Lower lobe of right lung (tissue), 2 donors: Measurements from ENCODE around the gene CASP2. TPM values are rescaled to one million over a fixed set of nuclear protein-coding genes. Genes with fewer than 3 reads are reported as not detected.

Experiments
- ATAC-seq, 2 donors: fragments of 200-7000 bp; cut with Tn5 transposase; one replicate each; pipeline ENCODE4 v1.9.1; 2020 to 2022; ENCODE audit warnings: mild to moderate bottlenecking in 2 of 2, moderate library complexity in 2 of 2
- DNase-seq: peaks from one replicate; pipeline ENCODE4 v3.0.0-alpha.2; 2020
- H3K27ac ChIP-seq: fragments of 200-600 bp; one replicate; pipeline ENCODE4 v1.8.0; 2022
- H3K27me3 ChIP-seq: fragments of 200-600 bp; one replicate; pipeline ENCODE4 v1.8.0; 2022; ENCODE audit warnings: low read depth
- H3K36me3 ChIP-seq: fragments of 200-600 bp; one replicate; pipeline ENCODE4 v1.8.0; 2022; ENCODE audit warnings: mild to moderate bottlenecking
- H3K4me1 ChIP-seq: fragments of 200-600 bp; one replicate; pipeline ENCODE4 v1.8.0; 2022
- H3K4me3 ChIP-seq: fragments of 200-600 bp; one replicate; pipeline ENCODE4 v1.8.0; 2022; ENCODE audit warnings: mild to moderate bottlenecking
- H3K9me3 ChIP-seq: fragments of 200-600 bp; one replicate; pipeline ENCODE4 v1.8.0; 2022
- CTCF ChIP-seq: fragments of 200-600 bp; IDR thresholded peaks from one replicate; pipeline ENCODE4 v1.8.0; 2022; ENCODE audit warnings: antibody characterized with exemption, mild to moderate bottlenecking
- intact Hi-C: fragments of 100-400 bp; cut with DNase I; formaldehyde crosslinking; loops from one replicate; pipeline ENCODE4 v1.11.0; 2022
- total RNA-seq: library from RNA; stranded (reverse); fragmentation: NEBNext Ultra II Directional; extraction: Animal tissue kit (Norgen Biotek cat#: 25700); gene quantifications from one replicate; pipeline ENCODE4 v1.2.1, GENCODE V29; 2021
- donor health status: DM: no; HTN: yes; CAD: no; lungs with severe emphysema.

The CASP2 gene
- total RNA-seq, 1 donor from 2014 or later, result 33.7 TPM

GRCh38 chr7:143329471-143330170 lies 41.5 kb downstream of the CASP2 start:
- Histone ChIP-seq H3K9me3 (no peaks in the 10 kb centered on the region), H3K36me3 (no peaks in the 10 kb centered on the region), H3K27ac (no peak overlapping the region), H3K4me3 (no peak overlapping the region), H3K4me1 (no peaks in the 10 kb centered on the region), H3K27me3 (no peaks in the 10 kb centered on the region)
- DNase-seq (no peak), ATAC-seq (no peak)
- intact Hi-C loops, result no loop called here
- no peak for TF ChIP-seq CTCF

- Histone ChIP-seq H3K4me3 (no peak overlapping the region), H3K27me3 (no peaks in the 10 kb centered on the region), H3K4me1 (no peaks in the 10 kb centered on the region), H3K36me3 (no peaks in the 10 kb centered on the region), H3K9me3 (no peaks in the 10 kb centered on the region), H3K27ac (no peak overlapping the region)
- TF ChIP-seq CTCF, result no peak
- intact Hi-C loops, result no loop called here
- ATAC-seq (no peak), DNase-seq (no peak)
These were observed 43.1 kb downstream of the CASP2 start for GRCh38 chr7:143331179-143331801.

- intact Hi-C loops, result no loop called here
- Histone ChIP-seq H3K27me3 (peaks cover 5% of the 10 kb centered on the region), H3K4me1 (no peaks in the 10 kb centered on the region), H3K4me3 (no peak overlapping the region), H3K36me3 (no peaks in the 10 kb centered on the region), H3K27ac (no peak overlapping the region), H3K9me3 (no peaks in the 10 kb centered on the region)
- no peak for DNase-seq
- no peak for TF ChIP-seq CTCF
- no peak for ATAC-seq
These were observed 46.1 kb downstream of the CASP2 start for GRCh38 chr7:143334244-143334643.

GRCh38 chr7:143337216-143337615 lies 49.1 kb downstream of the CASP2 start:
- no peak for DNase-seq
- intact Hi-C loops, result no loop called here

GRCh38 chr7:143341842-143342241 lies 53.7 kb downstream of the CASP2 start:
- Histone ChIP-seq H3K36me3 (no peaks in the 10 kb centered on the region), H3K27ac (no peak overlapping the region), H3K27me3 (peaks cover 28% of the 10 kb centered on the region), H3K9me3 (no peaks in the 10 kb centered on the region), H3K4me3 (no peak overlapping the region), H3K4me1 (peaks cover 5% of the 10 kb centered on the region)
- intact Hi-C loops, result no loop called here
- ATAC-seq (no peak), DNase-seq (no peak)
- TF ChIP-seq CTCF, result no peak

More at GRCh38 chr7:143337216-143337615, 49.1 kb downstream of the CASP2 start:
- Histone ChIP-seq H3K36me3 (no peaks in the 10 kb centered on the region), H3K27ac (no peak overlapping the region), H3K9me3 (no peaks in the 10 kb centered on the region), H3K4me1 (no peaks in the 10 kb centered on the region), H3K27me3 (peaks cover 10% of the 10 kb centered on the region), H3K4me3 (no peak overlapping the region)
- no peak for ATAC-seq
- no peak for TF ChIP-seq CTCF
